GM21529 (cell line): ENCODE results near the gene MPND.

ENCODE experiments used
- ATAC-seq: cut with Tn5 transposase; IDR thresholded peaks from one replicate; pipeline ENCODE4 v1.9.1; 2021; ENCODE audit not compliant: unreplicated experiment

Gene MPND

GRCh38 chr19:4376991-4377781 lies 33.8 kb downstream of the MPND start:
- ATAC-seq = no peak

GRCh38 chr19:4378886-4379285 lies 35.5 kb downstream of the MPND start:
- no peak for ATAC-seq

DNA sequence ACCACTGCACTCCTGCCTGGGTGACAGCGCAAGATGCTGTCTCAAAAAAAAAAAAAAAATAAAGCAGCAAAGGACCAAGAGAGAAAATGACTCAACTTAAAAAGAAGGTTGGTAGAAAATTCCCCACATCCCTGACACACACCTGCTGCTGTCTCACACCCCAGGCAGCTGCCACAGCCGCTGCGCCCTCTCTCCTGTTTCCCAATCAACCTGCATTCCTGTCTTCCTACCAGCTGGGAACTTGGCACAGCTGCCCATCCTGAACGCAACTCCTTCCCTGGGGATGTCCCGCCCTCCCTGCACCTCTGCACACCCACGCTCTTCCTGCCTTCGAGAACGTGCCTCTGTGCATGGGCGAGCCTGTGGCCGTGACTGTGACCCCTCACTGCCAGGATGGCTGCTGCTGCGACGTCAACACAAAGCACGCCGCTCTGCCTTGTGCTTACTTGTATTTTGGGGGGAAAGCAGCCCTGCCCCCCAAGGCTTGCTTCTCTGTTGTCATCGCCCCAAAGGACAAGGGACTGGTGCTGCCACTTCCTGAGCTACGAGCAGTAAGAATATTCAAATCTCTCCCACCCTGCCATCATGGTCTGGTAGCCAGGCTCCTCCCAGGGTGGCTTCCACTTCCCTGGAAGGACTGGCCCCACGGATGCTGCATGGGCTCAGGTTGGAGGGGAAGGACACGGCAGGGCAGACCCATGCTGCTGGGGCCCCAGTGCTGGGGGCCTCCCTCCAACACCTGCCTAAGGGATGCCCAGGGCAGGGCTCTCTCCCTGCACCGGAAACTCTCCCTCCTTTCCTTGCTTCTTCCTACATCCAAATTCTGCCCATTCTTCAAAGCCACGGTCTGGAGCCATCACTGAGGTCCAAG lies 36.3 kb downstream of the MPND start:
- ATAC-seq = peak; percentile 41

DNA sequence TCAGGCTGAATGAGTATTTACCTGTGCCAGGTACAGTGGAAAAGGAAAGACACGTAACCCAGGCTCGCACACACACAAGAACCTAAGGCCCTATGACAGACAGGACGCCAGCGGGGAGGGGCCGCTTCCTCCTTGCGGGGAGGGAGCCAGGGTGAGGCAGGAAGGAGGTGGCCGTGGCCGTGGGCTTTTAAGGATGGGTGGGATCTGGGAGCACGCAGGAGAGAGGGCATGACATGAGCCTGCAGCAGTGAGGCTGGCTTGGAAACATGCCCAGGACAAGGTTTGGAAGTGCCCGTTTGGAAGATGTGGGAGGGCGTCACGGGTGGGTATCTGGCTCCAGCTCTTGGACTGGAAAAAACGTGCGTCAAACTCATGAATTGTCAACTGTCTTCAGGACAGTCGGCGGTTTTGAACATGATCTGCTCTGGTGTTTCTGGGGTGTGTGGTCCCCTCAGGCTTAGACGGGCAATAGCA lies 36.9 kb downstream of the MPND start:
- peak; percentile 21 for ATAC-seq

DNA sequence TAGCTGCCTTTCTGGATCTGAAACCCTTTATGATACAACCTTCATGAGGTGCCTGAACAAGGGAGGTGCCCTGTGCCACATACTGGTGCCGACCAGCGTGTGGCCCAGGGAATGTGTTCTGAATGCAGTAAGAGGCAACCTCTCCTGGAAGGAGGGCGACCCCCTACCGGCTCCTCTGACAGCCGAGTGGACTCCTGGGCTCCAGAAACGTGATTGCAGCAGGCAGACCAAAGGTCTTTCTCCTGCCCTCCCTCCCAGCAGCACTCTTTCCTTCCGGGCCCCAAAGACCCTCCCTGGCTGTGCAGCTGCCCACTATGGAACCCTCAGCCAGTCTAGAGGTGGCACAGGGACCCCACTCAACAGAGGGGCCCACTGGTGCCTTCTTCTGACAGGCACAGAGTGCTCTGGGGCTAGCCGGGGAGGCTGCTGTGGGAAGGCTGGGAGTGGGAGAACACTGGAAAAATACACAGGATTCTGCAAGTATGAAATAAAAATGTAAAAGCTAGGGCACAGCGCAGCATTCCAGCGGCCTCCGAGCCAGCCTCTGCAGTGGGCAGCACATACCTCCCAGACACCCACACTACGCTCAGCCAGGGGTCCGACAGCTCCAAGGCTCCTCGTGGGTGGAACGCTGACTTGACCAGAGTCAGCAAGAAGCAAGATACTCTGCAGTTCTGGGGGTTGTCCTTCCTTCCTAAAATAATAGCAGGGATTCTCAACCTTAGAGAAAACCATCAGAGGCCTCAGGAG lies 42.1 kb downstream of the MPND start:
- no peak for ATAC-seq

GRCh38 chr19:4386041-4386782 lies 42.9 kb downstream of the MPND start:
- ATAC-seq = no peak

- ATAC-seq = no peak
These were observed 45.1 kb downstream of the MPND start for GRCh38 chr19:4388337-4389063.

DNA sequence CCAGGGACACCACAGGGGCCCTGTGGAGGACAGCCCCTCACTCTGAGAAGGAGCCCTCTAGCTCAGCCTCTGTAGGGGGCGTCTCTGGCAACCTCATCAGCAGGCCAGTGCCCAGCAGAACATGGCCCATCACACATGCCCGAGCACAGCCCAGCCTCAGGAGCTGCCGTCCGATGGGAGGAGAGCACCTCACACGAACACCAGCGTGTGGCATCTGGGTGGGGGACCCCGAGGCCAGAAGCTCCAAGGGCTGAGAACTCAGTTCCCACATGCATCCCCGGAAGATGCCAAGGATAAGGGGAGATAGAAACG lies 45.7 kb downstream of the MPND start:
- no peak for ATAC-seq

DNA sequence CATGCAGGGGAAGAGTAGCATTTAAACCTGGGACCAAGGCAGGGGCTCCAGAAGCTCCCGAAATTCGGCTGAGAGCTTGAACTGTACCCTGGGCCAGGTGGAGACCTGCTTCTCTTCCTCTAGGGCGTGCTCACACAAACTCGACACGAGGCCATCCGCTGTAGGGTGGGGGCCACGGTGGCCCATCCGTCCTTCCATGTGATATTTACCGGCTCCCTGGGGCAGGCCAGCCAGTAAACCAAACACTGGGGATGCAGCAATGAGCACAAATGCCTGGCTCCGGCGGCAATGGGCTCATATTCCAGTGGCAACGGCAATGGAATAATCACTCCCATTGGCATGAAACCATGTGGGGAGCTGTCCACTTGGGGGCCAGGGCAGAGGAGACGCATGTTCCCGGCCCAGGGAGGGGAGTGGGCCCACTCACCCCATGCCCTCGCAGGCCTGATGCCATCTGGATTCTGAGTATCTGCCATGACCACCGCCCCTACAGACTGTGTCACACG lies 46.2 kb downstream of the MPND start:
- ATAC-seq = no peak

- ATAC-seq = no peak
These were observed 46.7 kb downstream of the MPND start for GRCh38 chr19:4390017-4390566.

DNA sequence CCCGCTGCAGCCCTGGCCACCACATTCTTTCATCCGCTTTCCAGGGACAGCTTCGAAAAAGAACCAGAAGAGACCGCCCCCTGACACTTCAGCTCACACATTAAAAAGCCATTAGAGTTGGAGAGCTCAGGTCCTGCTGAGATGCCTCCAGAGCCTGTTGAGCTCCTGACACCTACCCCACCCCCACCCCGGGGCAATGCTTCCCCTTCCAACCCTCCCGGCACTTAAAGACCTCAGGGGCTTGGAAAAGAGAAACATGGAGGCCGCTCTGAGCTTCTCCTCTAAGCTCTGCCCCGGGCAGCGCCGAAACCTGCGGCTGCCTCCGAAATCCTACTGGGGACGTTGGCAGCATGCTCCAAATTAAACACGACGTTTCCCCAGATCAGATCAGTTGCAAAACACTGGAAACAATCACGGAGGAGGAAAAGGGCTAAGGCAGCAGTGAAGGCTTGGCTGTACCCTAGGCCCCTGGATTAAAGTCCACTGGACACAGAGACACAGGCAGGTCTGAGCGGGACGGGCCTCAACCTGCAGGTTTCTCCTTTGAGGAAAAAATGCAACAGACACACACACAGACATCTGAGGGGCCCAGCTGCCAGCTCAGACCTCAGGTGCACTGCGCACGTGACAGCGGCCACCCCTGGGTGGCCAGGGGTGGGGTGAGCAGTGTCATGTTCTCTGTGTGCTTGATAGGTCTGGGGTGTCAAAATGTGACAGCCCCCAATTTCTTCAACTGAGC lies 47.4 kb downstream of the MPND start:
- no peak for ATAC-seq

DNA sequence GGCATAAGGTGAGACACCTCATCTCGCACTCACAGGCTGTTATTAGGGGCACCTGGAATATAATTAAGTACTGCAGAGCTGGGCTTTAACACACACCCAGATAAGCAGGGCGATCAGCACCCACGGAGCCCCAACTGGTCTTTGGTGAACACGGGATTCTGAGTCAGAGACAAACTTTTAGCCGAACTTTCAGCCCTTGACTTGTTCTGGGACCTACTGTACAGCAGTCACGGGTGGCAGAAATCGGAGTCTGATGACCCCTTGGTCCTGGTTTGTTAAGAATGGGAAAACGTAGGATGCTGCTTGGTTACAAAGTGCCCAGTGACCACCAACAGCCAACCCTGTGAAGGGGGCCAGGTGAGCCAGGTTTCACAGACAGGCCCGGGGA lies 47.9 kb downstream of the MPND start:
- ATAC-seq = no peak

- ATAC-seq = no peak
These were observed 48.5 kb downstream of the MPND start for GRCh38 chr19:4391701-4392483.

GRCh38 chr19:4393947-4394590 lies 50.7 kb downstream of the MPND start:
- no peak for ATAC-seq

GRCh38 chr19:4396949-4397783 lies 53.8 kb downstream of the MPND start:
- ATAC-seq = no peak

GRCh38 chr19:4399812-4400134 lies 56.4 kb downstream of the MPND start:
- ATAC-seq = peak; percentile 8
